ENCODE measurements around the gene GCM1.
"Not testable (repeated sequence)": the region's sequence is repeated elsewhere in the genome, so short reads cannot be mapped to it uniquely, and the experiment has no call there.

GCM1 gene, protein sequence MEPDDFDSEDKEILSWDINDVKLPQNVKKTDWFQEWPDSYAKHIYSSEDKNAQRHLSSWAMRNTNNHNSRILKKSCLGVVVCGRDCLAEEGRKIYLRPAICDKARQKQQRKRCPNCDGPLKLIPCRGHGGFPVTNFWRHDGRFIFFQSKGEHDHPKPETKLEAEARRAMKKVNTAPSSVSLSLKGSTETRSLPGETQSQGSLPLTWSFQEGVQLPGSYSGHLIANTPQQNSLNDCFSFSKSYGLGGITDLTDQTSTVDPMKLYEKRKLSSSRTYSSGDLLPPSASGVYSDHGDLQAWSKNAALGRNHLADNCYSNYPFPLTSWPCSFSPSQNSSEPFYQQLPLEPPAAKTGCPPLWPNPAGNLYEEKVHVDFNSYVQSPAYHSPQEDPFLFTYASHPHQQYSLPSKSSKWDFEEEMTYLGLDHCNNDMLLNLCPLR

GRCh38 chr6:53148684-53149083, at the start of gene GCM1:
TSS of gene GCM1 (minus strand) at chr6:53148841. CDS start at chr6:53145632, 3,209 bp downstream.
- no peak for DNase-seq

DNA sequence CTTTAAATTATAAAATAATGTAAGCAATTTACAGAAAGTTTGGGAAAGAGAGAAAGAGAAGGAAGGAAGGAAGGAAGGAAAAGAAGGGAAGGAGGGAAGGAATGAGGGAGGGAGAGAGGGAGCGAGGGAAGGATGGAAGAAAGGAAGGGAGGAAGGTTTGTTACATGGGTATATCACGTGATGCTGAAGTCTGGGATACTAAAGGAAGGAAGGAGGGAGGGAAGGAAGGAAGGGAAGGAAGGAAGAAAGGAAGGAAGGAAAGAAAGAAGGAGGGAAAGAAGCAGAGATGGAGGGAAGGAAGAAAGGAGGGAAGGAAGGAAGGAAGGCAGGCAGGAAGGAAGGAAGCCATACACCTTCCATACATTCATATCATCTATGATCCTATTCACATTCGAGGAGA, 48.9 kb upstream of the GCM1 start:
- DNase-seq, result no peak

GRCh38 chr6:53195048-53195447, 46.4 kb upstream of the GCM1 start:
- DNase-seq, result no peak

DNA sequence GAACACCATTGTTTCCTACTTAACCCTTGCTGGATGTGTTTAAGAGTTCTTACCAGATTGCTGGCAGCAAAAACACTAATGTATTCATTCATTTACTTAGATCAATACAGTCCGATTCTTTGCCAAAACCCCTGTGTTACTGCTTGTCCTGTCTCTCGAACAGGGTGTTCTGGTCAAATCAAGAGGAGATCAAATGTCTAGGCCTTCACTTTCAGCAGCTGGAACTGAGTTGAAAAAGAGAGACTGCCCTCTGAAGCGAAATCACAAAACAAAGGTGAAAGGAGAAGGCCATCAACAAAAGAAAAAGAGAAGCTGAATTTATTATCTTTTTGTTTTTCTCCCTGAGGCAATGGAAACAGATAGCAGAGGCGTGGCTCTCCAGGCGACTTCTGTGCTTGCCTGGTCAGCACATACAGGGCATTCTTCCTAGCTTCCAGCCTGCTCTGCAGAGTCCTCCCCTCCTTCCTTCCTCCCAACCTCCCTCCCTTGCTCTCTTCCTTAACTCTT, 44.1 kb upstream of the GCM1 start:
- no peak for DNase-seq

GRCh38 chr6:53189554-53189953, 40.9 kb upstream of the GCM1 start:
- no peak for DNase-seq

GRCh38 chr6:53188833-53189232, 40.2 kb upstream of the GCM1 start:
- DNase-seq, result no peak

DNA sequence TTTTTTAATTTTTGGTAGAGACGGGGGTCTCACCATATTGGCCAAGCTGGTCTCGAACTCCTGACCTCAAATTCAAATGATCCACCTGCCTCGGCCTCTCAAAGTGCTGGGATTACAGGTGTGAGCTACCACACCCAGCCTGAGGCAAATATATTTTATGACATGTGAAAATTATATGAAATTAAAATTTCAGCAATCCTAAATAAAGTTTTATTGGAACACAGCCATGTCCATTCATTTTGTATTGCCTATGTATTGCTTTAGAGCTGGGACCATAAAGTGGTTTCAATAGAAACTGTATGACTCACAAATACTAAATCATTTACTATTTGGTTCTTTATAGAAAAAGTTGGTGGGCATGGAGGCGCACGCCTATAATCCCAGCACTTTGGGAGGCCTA, 32.0 kb upstream of the GCM1 start:
- DNase-seq, result no peak

GRCh38 chr6:53179961-53180651, 31.5 kb upstream of the GCM1 start:
- peak; percentile 65 for DNase-seq

DNA sequence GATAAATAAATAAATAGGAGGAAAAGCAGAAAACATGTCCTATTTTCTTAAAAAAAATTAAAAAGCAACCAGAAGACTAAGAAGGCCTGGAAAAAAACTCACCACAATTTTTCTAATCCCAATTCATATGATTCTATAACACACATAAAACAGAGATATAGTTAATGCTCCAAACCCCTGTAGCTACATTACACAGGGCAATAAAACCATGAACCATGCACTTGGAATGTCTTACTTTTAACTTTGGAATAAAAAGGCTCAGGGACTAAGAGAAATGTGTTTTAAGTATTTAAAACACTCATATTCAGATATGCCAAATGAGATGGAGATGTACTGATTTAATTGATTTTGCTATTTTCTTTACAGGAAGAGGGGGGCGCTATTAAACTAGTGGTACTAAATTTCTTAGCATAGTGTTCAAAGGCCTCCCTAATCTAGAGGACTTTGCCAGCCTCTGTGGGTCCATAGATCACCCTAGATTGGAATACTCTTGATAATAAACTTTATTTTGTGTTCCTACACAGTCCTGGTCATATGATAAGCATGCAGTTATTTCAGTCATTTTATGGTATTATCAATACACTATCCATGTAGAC, 30.3 kb upstream of the GCM1 start:
- no peak for DNase-seq

GRCh38 chr6:53175027-53175426, 26.4 kb upstream of the GCM1 start:
- no peak for DNase-seq

DNA sequence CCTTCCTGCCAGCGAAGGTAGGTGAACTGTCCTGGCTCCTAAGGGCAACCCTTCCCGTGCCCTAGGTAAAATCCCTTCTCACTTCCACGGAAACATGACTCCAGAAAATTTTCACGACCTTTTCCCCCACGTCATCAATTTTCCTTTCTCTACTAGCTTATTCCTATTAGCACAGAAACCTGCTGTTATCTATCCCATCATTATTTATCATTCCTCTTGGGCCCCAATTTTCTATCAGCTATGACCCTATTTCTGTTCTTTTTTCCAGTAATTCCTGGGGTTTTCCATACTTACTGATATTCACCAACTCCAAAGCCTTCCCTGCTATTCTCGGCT, 23.8 kb upstream of the GCM1 start:
- DNase-seq, result no peak

- DNase-seq, result peak; percentile 86
These were observed 23.2 kb upstream of the GCM1 start for GRCh38 chr6:53171605-53172467.

GRCh38 chr6:53168516-53169267, 20.1 kb upstream of the GCM1 start:
- no peak for DNase-seq

GRCh38 chr6:53165293-53165692, 16.7 kb upstream of the GCM1 start:
- DNase-seq, result no peak

GRCh38 chr6:53162606-53163005, 14.0 kb upstream of the GCM1 start:
- no peak for DNase-seq

DNA sequence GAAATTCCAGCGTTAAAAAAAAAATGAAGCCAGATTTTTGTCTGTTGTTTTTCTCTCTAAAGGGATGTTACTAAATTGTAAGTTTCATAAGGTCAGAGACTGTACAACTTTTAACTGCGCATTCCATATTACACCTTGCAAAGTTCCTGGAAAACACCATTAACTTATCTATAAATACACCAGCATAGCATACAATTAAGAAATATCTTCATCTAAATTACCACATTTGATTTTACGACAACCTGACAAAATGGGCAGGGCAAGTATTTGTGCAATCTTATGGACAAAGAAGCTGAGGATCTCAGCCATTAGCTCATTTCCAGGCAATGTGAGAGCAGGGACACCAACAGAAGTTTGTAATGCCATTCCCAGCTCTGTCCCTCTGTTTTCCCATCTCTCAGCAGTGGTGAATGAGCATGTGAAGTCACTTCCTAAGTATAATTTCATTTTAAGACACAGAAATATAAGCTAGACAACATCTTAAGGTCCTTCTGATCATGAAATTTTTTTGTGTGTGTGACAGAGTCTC, 12.9 kb upstream of the GCM1 start:
- DNase-seq, result no peak

DNA sequence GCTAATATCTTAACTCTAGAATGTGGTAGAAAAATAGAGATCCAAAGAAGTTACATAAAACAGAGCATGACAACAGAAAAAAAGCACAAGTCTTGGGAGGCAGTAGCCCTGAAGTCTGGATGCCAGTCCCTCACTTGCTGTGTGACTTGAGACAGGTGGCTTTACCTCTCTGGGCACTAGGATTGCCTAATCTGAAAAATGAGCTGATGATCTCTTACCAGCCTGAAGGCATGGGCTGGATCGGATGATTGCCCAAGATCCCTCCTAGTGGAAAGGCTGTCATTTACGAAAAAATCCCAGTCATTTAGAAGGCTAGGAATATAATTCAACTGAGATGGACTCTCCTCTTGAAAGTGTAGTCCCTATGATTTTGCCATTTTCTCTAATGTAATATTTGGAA, 10.9 kb upstream of the GCM1 start:
- no peak for DNase-seq

DNA sequence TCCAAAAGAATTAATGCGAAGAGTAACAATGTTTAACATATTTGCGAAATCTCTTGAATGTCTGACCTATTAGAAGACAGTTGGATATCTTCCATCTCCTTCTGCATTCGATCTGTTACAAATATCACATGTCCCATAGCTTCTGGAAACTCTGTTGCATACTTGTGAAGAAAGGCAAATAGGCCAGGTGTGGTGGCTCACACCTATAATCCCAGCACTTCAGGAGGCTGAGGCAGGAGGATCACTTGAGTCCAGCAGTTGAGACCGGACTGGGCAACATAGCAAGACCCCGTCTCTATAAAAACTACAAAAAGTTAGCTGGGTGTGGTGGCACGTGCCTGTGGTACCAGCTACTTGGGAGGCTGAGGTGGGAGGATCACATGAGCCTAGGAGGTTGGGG, 9.4 kb upstream of the GCM1 start:
- DNase-seq, result not testable (repeated sequence)

DNA sequence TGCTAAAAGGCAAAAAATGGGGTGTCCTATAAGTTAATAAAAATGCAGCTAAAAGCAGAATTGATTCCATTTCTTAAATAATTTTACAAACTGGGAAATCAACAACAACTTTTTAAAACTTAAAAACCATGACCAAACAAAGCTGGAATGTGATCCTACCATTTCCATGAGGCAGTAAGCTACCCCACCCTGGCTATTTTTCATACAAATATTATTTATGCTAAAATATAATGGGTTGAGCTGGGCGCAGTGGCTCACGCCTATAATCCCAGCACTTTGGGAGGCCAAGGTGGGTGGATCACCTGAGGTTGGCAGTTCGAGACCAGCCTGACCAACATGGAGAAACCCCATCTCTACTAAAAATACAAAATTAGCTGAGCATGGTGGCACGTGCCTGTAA, 6.6 kb upstream of the GCM1 start:
- not testable (repeated sequence) for DNase-seq

- DNase-seq, result no peak
These were observed 6.2 kb upstream of the GCM1 start for GRCh38 chr6:53154794-53155193.

GRCh38 chr6:53154071-53154470, 5.4 kb upstream of the GCM1 start:
- no peak for DNase-seq

- DNase-seq, result no peak
These were observed 3.9 kb upstream of the GCM1 start for GRCh38 chr6:53152576-53152975.
